Activated naive CD8-positive, alpha-beta T cell (primary cell): ENCODE data around the gene GTSE1.

ENCODE experiments used
- H3K27ac Mint-ChIP-seq: one replicate; pipeline ENCODE4 v1.8.0; 2021; ENCODE audit warnings: mixed read lengths
- H3K27me3 Mint-ChIP-seq: one replicate; pipeline ENCODE4 v1.8.0; 2021; ENCODE audit warnings: mixed read lengths
- H3K36me3 Mint-ChIP-seq: one replicate; pipeline ENCODE4 v1.8.0; 2021; ENCODE audit warnings: mixed read lengths
- H3K4me1 Mint-ChIP-seq: one replicate; pipeline ENCODE4 v1.8.0; 2021; ENCODE audit warnings: low read depth, mixed read lengths
- H3K4me3 Mint-ChIP-seq: one replicate; pipeline ENCODE4 v1.8.0; 2021; ENCODE audit warnings: mild to moderate bottlenecking, mixed read lengths
- H3K9me3 Mint-ChIP-seq: one replicate; pipeline ENCODE4 v1.8.0; 2021; ENCODE audit warnings: low read depth, mixed read lengths

The GTSE1 gene

DNA sequence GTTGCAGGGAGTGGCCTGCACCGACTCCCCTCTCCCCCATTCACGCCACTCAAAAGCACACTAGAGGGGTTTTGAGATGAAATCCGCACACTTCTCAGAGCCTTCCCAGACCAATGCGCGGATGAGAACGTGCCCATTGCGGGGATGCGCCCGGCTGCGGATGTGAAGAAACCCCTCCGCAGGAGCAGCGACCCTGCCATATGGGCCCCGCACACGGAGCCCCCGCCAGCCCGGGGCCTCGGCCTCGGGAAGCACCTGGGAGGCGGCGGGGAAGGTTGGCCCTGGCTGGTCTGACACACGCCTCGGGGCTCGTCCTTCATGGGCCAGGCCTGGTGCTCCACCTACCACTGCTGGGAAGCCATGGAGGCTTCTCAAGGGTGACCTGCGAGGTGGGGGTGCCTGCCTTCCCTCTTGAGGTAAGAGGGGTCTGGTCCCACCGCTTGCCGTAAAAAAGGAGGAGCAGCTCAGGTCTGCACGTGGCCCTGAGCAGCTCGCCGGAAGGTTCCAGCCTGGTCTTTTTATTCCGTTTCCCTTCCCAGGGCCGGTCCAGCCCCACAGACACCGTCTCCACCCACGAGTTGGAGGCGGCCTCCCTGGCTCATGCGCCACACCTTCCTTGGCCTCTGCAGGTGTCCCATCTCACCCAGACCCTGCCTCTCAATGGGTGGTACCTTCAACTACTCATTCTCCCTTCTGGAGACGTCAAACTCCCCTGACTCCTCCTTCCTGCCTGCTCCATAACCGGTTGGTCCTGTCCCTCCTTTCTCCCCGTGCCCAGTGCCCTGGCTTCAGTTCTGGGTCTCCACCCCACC, 78.2 kb downstream of the GTSE1 start:
- H3K4me3 Mint-ChIP-seq = no peak overlapping the region
- H3K27me3 Mint-ChIP-seq = no peaks in the 10 kb centered on the region
- peaks cover 5% of the 10 kb centered on the region for H3K36me3 Mint-ChIP-seq
- H3K4me1 Mint-ChIP-seq = peaks cover 37% of the 10 kb centered on the region
- no peak overlapping the region for H3K27ac Mint-ChIP-seq
- H3K9me3 Mint-ChIP-seq = peaks cover 4% of the 10 kb centered on the region

DNA sequence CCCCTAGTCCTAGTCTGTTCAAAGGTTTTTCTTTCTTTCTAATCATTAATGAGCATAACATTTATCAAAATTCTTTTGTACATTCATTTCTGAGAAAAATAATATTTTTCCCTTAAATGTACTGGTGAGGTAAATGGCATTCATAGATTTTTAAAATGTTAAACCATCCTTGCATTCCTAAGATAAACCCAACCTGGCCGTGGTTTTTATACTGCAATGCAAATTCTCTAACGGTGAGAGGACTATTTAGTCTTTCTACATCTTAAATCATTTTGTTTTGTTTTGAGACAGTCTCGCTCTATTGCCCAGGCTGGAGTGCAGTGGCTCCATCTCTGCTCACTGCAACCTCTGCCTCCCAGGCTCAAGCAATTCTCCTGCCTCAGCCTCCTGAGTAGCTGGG, 79.4 kb downstream of the GTSE1 start:
- Mint-ChIP-seq H3K27me3 (no peaks in the 10 kb centered on the region), H3K4me3 (no peak overlapping the region), H3K27ac (no peak overlapping the region), H3K36me3 (peaks cover 5% of the 10 kb centered on the region), H3K4me1 (peaks cover 26% of the 10 kb centered on the region), H3K9me3 (peaks cover 4% of the 10 kb centered on the region)

DNA sequence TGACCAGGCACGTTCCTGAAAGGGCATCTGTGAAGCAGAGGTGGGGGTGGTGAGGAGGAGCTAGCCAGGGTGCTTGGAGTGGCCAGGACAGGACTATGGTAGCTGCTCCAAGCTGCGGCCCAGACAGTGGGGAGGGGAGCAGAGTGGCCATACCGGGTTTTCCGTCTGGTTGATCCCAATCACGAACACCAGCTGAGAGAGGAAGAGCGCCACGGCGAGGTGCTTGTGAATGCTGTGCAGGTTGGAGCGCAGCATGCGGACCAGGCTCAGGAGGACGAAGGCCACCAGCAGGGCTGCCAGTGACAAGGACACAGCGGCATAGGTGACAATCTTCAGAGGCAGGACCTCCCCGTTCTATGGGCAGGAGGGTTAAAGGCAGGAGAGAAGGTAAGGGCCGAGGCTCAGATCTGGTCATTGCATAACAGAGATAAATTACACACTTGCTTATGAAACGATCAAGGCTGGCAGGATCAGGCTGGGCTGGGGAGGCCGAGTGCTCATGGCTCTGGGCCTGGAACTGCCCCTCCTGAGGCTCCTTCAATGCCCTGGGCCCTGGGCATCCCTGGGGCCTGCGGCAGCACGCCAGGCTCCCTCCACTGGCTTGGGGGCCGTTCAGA, 80.3 kb downstream of the GTSE1 start:
- Mint-ChIP-seq H3K4me3 (no peak overlapping the region), H3K27ac (no peak overlapping the region), H3K36me3 (peaks cover 5% of the 10 kb centered on the region), H3K27me3 (no peaks in the 10 kb centered on the region), H3K4me1 (peaks cover 20% of the 10 kb centered on the region), H3K9me3 (peaks cover 4% of the 10 kb centered on the region)

DNA sequence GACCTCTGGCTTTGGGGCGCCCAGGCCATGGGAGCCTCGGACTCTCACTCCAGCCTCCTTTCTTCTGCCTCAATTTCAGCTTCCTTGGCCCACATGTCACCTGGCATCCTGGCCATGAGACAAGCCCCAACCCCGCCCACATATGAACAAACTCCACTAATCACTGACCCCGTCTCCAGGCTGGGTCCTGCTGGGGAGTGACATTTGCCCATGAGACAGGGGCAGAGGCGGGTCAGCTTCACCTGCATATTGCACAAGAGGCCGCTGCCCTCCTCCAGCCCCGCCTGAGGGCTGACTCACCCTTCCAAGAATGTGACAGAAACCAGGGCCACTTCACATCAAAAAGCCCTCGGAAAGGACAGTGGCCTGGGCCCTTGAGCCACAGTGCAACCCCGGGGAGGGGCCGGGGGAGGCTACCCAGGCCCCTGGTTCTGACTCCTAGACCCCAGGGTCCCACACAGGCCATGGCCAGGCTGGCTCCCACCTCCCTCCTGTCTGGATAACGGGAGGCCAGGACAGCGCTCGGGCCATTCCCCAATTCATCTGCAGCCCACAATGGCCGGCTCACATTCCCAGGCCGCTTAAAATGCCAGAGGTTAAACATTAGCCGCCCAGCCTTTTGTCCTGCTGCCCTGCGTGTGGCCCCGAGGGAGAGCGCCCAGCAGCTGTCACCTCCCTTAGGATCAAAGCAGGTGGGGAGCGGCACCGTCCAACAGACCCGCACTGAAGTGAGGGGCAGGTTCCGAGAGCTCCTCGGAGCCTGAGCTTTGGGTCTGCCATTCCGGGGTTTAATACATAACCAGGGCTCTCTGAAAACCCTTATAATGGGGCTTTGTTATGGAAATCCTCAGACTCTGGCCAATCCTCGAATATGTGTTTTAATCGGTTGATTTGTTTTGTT, 81.1 kb downstream of the GTSE1 start:
- Mint-ChIP-seq H3K27me3 (no peaks in the 10 kb centered on the region), H3K4me3 (no peak overlapping the region), H3K36me3 (peaks cover 5% of the 10 kb centered on the region)

DNA sequence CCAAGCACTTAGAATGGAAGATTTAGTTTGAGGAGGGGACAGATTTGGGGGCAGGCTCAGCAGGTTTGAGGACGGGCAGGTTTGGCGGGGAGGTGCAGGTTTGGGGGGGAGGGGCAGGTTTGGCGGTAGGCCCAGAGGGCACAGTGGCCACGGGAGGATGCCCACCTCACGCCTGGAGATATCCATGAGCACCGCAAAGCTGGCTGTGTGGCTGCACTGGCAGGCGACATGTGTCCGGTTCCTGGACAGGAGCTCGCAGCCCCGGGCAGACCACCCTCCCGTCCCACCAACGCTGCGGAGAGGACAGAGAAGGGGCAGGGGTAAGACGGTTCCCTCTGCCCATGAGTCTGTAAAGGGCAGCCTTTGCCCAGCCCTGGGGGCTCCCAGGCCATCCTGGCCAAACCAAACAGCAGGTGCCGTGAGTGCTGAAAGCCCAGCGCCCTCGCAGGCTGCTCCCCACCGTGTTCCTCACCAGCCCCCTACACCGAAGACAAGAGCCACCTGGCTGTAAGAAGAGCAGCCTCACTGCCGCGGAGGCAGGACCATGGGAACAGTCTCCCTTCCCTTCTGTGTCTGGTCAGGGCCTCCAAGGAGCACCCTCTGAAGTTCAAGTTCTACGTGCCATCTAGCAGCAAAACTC, 81.9 kb downstream of the GTSE1 start:
- Mint-ChIP-seq H3K27ac (no peak overlapping the region), H3K4me1 (peaks cover 12% of the 10 kb centered on the region), H3K4me3 (no peak overlapping the region), H3K27me3 (no peaks in the 10 kb centered on the region), H3K9me3 (peaks cover 4% of the 10 kb centered on the region), H3K36me3 (peaks cover 5% of the 10 kb centered on the region)

More for the DNA sequence above, 81.1 kb downstream of the GTSE1 start:
- H3K9me3 Mint-ChIP-seq = peaks cover 4% of the 10 kb centered on the region
- H3K4me1 Mint-ChIP-seq = peaks cover 16% of the 10 kb centered on the region
- no peak overlapping the region for H3K27ac Mint-ChIP-seq

DNA sequence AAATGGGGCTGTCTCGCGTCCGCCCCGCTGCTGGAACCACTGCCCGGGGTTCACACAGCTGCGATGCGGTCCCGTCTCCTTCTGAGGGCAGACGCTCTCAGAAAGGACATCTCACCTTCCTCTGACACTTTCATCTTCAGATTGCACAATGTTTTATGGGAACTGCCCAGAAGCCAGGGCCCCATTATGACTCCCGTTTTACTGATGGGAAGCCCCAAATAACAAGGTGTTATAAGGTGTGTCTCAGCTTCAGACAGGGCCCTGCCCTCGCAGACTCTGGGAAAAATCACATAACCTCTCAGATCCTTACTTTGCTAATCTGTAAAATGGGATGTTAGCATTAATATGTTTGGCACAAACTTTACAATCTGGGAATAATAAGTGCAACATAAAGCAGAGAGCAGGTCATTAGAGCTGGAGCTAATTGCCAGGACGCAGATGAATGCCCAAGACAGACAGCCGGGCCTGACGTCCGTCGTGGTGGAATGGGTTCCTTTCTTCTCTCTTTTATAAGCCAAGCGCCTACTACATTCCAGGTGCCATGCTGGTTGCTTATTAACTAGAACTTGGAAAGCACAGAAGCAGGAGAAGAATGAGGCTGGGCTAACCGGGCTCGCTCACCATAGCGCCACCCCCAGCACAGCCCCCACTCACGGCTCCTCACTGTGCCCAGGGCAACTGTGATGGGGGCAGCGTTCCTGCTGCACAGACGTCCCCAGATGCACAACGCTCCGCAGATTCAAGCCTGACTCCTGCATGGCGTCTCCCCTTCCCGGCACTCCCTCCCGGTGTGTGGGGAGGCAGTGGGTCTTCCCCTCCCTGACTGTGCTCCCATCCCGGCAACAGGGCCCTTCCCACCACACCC, 82.6 kb downstream of the GTSE1 start:
- peaks cover 5% of the 10 kb centered on the region for H3K36me3 Mint-ChIP-seq
- peaks cover 5% of the 10 kb centered on the region for H3K4me1 Mint-ChIP-seq
- H3K27ac Mint-ChIP-seq = no peak overlapping the region
- no peak overlapping the region for H3K4me3 Mint-ChIP-seq
- H3K9me3 Mint-ChIP-seq = peaks cover 4% of the 10 kb centered on the region
- H3K27me3 Mint-ChIP-seq = no peaks in the 10 kb centered on the region

DNA sequence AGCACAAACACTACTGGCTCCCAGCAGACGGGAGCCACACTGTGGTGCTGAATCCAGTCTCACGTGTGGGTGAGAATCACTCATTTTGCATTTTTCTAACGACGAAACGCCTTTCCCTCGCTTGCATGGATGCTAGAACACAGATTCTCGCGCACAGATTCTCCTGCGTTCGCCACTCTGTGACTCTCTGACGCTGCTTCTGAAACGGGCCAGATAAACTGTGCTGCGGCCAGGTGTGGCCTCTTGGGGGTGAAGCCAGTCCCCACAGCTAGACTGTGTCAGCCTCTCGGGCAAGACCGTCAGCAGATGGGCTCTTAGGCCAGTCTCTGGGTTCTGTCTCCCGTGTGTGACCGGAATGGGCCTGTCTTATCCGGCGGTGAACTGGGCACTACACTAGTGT, 83.4 kb downstream of the GTSE1 start:
- Mint-ChIP-seq H3K36me3 (peaks cover 5% of the 10 kb centered on the region), H3K9me3 (peaks cover 4% of the 10 kb centered on the region), H3K4me3 (no peak overlapping the region)

More for the DNA sequence above, 83.4 kb downstream of the GTSE1 start:
- Mint-ChIP-seq H3K27ac (no peak overlapping the region), H3K4me1 (peaks cover 2% of the 10 kb centered on the region), H3K27me3 (no peaks in the 10 kb centered on the region)
